ENCODE results near the gene RHOJ.

RHOJ gene

DNA sequence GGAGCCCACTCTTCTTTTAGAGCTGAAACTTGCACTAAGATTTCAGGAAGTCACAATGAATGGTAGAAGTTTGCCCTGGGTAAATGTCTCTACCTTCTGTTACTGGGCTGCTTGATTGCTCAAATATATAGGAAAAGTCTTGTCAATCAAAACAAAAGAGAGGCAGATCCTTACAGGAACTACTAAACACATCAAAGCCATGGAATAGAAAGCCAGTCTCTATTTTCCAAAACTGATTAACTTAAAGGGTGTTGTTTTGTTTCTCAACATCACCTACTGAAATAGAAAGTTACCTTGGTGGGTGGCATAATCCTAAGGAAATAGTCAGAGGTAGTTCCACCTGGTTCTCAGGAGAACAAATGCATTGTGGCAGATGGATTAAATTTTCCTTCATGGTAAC is 114.6 kb downstream of the RHOJ start, which contains the start of gene GPHB5:
Gene GPHB5, minus strand, starts transcription at position 101 of the 400 bp plus-strand sequence. CDS start 1,086 bp downstream, outside the sequence.
- Histone ChIP-seq H3K9ac (ENCODE audit: low read depth, low read length) (no peak within 1 kb of the TSS), H3K4me1 (ENCODE audit: insufficient read depth, low read length) (no peaks in the 10 kb centered on the region), H3K9me3 (ENCODE audit: control insufficient read depth, insufficient read depth, low read length) (no peaks in the 10 kb centered on the region), H3K36me3 (ENCODE audit: insufficient read depth, low read length) (no peaks in the 10 kb centered on the region)

DNA sequence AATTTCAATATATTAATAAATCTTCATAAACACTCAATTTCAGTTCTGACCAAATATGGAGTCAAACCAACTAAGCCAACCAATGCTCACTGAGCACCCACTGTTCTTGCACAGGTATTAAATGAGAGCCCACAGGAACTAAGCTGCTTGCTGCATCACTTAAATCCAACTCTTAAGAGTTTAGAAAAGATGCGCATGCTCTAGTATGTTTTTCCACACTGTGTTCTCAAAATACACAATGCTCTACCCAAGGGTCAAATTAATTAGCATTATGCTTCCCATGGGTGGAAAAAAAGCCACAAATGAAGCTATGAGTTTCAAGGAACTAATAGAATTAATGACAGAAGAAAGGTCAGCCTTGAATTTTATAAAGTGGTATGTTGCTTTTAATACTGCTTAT is 118.2 kb downstream of the RHOJ start:
- Histone ChIP-seq H3K9ac (ENCODE audit: low read depth, low read length) (no peak overlapping the region), H3K4me1 (ENCODE audit: insufficient read depth, low read length) (no peaks in the 10 kb centered on the region), H3K36me3 (ENCODE audit: insufficient read depth, low read length) (no peaks in the 10 kb centered on the region), H3K9me3 (ENCODE audit: control insufficient read depth, insufficient read depth, low read length) (no peaks in the 10 kb centered on the region)

DNA sequence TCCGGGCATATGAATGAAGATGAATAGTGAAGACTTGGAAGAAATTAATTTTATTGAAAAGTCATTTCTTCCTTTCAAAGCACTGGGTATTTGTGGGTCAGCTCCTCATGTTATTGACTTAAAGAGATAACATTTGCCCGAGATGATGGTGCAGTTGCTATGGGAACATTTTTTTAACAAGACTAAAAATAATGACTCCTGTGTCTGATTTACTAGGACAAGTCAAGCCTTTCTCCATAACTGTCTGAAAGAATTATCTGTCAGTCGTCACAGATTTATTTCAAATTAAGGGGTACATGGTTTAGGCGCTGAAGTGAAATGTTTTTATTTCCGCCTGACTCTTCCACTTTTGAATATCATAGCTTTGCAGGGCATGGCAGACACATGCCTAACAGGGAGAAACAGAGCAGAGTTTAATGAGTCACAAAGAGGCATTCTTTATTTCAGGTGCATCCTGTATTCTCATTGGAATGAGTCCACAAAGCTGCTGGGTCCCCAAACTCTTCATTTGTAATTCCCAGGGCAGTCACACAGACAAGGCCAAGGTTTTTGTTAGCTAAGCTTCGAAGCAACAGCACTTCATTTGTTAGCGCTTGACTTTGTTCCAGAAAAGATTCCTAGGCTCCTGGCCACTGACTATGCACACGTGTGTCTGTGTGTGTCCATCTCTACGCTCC is 118.8 kb downstream of the RHOJ start:
- H3K9me3 ChIP-seq (ENCODE audit: control insufficient read depth, insufficient read depth, low read length), result no peaks in the 10 kb centered on the region
- no peaks in the 10 kb centered on the region for H3K4me1 ChIP-seq (ENCODE audit: insufficient read depth, low read length)
- no peaks in the 10 kb centered on the region for H3K36me3 ChIP-seq (ENCODE audit: insufficient read depth, low read length)
- no peak overlapping the region for H3K9ac ChIP-seq (ENCODE audit: low read depth, low read length)

DNA sequence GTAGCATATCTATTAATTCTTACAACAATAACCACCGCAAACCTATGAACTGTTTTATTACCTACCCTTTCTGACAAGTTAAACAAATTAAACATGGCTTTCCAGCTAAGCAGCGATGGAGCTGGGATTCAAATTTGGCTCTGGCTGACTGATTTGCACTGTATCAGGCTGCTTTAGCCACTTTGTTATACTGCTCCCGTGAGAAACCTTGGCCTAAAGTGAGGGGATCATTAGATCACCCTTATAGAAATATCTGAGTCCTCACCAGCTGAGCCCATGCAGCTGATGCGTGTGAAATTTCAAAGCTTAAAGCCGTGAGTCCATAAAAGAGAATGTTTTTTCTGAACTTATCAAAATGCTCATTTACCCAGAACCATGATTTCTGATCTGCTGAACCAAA is 122.6 kb downstream of the RHOJ start:
- Histone ChIP-seq H3K9ac (ENCODE audit: low read depth, low read length) (no peak overlapping the region), H3K36me3 (ENCODE audit: insufficient read depth, low read length) (no peaks in the 10 kb centered on the region), H3K4me1 (ENCODE audit: insufficient read depth, low read length) (no peaks in the 10 kb centered on the region), H3K9me3 (ENCODE audit: control insufficient read depth, insufficient read depth, low read length) (no peaks in the 10 kb centered on the region)

DNA sequence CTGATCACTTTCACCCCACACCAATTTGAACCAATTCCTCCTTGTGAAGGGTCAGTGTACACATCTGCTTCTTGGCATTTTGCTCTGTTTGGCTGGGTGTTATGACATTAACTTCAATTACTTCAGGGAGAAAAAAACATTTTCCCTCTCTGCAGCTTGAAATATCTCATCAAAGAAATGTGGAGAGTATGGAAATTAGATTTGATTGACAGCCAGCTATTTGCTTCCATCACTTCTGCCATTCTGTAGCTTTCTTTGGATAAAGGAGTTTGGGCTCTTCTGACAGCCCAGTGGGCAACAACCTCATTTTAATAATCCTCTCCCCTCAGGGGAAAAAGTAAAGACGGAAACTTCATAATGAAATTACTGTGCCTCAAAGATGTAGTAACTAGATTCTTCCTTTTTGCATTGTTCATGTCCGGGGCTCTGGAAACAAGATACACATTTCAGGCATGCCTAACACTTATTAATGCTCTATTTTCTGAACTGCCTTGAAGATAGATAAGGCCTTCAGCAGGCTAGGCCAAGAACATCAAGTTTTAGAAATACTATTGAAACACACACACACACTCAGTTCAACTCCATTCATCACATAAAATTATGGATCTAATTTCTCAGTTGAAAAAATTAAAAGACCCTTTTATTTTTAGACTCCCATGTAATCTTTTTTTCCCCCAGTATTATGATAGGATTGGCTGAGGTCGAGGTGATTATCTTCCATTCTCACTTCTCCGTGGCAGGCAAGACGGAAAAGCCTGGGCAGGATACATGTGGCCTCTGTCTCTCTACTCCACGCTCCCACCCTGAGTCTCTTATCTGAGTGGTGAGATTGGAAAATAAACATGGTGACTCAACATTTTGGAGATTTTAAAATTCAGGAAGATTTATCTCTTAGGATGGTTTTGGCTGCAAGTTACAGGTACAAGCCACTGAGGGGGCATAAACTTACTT is 124.8 kb downstream of the RHOJ start:
- Histone ChIP-seq H3K4me1 (ENCODE audit: insufficient read depth, low read length) (no peaks in the 10 kb centered on the region), H3K36me3 (ENCODE audit: insufficient read depth, low read length) (no peaks in the 10 kb centered on the region), H3K9me3 (ENCODE audit: control insufficient read depth, insufficient read depth, low read length) (no peaks in the 10 kb centered on the region), H3K9ac (ENCODE audit: low read depth, low read length) (no peak overlapping the region)

DNA sequence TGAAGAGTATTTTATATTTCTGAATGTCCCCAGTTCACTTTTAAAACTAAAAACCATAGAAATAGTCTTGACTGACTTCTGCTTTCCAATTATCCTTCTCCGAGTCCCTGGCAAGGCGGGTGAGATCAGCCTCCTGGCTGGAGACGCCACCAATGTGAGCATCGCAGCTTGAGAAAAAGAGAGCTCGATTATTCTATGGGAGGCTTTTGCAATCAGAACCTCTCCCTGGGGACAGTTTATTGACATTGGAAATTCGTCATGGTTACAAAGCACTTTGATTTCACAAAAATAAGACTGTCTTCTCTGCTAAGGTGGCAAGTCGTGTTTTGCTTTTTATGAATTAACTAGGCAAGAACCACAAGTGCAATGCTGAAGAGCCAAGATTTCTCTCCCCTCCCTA is 138.1 kb downstream of the RHOJ start:
- H3K9ac ChIP-seq (ENCODE audit: low read depth, low read length), result no peak overlapping the region
- H3K9me3 ChIP-seq (ENCODE audit: control insufficient read depth, insufficient read depth, low read length), result no peaks in the 10 kb centered on the region
- H3K4me1 ChIP-seq (ENCODE audit: insufficient read depth, low read length), result no peaks in the 10 kb centered on the region
- no peaks in the 10 kb centered on the region for H3K36me3 ChIP-seq (ENCODE audit: insufficient read depth, low read length)

Data from ES-I3 (cell line).